Measurements from ENCODE around the gene SUGCT.

DNA sequence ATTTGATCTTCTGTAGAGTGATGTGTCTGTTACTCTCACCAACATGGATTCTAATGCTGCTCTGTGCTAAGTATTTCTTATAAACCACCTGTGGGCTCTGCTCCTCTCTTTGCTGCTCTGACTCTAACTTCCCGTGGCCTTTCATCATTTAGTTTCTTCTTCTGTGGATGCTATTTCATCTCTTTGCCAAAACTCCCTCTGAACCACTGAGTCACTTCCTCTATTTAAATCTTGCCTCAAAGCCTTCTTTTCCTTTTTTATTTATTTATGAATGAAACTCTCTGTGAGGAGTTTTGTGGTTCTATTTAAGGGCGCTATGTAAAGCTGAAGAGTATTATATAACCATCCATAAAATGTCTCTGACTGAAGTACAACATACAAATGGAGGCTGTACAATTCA, 538.5 kb downstream of the SUGCT start:
- no peak for TF ChIP-seq POLR2A (IDR thresholded peaks at IDR 0.05)
- TF ChIP-seq, protein P1, sequence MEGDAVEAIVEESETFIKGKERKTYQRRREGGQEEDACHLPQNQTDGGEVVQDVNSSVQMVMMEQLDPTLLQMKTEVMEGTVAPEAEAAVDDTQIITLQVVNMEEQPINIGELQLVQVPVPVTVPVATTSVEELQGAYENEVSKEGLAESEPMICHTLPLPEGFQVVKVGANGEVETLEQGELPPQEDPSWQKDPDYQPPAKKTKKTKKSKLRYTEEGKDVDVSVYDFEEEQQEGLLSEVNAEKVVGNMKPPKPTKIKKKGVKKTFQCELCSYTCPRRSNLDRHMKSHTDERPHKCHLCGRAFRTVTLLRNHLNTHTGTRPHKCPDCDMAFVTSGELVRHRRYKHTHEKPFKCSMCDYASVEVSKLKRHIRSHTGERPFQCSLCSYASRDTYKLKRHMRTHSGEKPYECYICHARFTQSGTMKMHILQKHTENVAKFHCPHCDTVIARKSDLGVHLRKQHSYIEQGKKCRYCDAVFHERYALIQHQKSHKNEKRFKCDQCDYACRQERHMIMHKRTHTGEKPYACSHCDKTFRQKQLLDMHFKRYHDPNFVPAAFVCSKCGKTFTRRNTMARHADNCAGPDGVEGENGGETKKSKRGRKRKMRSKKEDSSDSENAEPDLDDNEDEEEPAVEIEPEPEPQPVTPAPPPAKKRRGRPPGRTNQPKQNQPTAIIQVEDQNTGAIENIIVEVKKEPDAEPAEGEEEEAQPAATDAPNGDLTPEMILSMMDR (IDR thresholded peaks at IDR 0.05): no peak
